Stimulated activated CD8-positive, alpha-beta memory T cell treated with anti-CD3 and anti-CD28 coated beads, Interleukin-15, amount 100 ng/mL, for 4 hours (primary cell): Measurements from ENCODE around the gene NPHP4.

ENCODE experiments used
- DNase-seq, 2 donors: peaks; one replicate each; pipeline ENCODE4 v3.0.0-alpha.2; 2020; ENCODE audit warnings: low read depth in 2 of 2

NPHP4 gene

DNA sequence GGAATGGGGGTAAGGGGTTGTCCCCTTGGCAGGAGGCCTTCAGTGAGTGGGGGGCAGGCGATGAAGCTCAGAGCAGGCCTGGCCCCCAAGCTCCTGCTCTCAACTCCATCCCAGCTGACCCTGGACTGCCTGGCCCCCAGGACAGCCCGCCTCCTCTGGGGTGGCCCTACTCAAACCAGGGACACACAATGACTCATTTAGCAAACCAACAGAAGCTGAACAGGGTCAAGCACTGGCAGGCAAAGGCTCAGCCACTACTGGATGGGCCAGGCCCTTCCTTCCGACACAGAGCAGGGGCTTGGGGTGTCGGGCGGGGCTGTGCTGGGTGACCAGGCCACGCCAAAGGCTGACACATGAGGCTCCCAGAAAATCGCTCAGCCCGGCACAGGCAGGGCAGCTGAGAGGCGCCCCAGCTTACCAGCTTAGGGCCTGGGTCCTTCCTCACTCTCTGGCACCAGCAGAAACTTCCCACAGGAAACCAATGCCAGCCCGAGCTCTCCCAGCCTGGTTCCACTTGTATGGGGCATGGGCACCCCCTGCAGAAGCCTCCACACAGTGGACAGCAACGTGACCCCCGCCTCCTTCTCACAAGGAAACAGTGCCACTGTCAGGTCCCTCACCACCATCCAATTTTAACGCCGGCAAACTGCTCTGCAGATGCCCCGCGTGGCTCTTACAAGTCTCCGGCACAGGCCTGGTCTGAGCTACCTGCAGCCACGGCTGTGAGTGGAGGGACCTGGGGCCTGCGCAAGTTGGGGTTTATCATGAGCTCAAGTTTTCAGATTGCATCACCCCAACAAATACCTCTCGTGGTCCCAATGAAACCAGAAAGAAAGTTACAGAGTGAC is 114.3 kb downstream of the NPHP4 start:
- DNase-seq = no peak

DNA sequence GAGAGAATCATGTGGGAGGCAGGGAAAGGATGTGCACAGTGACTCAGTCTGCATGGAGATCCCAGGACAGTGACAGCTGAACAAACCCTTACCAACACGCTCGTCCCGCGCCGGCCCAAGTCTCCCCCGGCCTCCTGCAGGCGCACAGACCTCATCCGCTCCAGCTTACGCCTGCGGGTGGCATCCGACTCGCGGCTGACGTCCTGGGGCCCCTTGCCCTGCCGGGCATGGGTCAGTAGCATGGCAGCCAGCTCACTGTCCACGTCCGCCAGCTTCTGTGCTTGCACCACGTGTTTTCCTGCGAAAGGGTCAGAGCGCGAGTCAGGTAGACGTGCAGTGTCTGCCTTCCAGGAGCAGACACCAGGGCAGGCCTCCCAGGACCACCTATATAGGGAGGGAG is 115.2 kb downstream of the NPHP4 start:
- no peak for DNase-seq

DNA sequence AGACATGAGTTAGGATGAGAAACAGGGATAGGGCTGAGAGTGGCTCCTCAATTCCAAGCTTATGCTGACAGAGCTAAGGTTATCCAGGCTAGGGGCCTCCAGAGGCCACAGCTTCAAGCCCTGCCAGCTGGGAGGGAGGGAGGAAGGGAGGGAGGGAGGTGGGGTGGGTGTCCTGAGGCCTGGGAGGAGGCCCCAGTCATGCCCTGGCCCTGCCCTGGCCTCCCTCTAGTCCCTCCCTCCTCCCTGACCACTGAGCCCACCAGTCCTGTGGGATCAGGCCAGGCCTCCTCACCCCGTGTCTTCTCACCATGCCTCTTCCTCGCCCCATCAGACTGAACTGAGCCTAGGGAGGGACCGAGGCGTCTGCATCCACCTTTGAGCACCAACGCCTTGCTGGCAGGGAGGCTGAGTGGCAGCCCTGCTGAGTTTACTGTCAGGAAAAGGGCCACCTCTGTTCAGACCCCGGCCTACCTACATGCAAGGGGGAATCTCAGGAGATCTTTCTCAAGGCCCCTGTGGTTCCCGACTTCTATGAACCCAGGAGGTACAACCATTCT is 116.1 kb downstream of the NPHP4 start:
- no peak for DNase-seq

DNA sequence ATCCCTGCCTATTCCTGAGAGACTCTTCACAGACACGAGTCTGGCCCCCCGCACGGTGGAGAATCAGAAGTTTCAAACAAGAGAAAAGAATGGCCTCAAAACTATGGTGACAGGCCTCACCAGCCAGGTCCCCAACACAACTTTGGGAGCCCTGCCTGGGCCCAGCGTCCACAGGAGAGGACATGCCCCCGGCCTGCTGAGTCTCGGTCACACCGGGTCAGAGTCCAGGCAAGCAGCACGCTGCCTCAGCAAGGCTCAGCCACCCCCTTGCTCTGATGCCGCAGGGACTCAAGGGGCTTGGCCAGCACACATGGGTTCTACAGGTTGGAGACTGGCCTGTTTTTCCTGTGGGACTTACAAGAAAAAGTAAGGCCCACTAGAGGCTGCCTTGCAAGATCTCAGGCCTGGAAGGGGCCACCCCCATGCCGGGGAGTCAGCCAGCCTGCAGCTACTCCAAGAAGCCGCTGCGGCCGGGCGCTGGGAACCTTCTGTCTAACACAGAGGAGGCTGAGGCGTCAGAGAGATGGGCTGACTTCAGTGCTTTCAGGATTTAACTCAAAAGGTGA is 116.8 kb downstream of the NPHP4 start:
- no peak for DNase-seq

DNA sequence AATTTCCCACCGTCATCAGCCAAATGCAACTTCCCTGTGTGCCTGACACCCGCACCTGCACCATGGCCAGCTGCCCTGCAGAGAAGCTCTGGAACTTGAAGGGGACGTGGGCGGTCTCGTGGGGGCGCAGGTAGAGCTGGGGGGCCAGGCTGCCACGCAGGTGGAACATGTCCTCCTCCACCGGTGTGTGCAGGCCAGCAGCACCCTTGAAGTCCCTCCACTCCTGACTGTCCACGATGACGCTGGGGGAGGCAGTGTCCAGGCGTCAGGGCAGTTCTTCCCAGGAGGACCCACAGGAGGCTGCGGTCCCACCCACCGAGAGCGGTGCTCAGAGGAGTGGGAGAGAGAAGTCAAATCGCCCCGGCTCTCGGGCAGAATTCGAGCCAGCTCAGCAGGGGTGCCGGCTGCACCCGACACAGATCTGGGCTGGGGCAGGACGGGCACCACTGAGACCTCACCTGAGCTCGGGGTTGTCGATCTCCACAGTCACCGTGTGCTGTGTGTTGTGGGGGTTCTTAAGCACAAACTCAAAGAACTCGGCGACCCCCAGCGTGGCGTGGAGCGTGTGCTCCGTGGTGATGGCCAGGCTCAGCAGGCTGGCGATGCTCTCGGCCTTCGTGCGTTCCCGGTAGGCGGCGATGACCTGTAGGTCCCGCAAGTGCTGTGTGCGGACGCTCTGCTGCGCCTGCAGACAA is 117.7 kb downstream of the NPHP4 start:
- DNase-seq = no peak

DNA sequence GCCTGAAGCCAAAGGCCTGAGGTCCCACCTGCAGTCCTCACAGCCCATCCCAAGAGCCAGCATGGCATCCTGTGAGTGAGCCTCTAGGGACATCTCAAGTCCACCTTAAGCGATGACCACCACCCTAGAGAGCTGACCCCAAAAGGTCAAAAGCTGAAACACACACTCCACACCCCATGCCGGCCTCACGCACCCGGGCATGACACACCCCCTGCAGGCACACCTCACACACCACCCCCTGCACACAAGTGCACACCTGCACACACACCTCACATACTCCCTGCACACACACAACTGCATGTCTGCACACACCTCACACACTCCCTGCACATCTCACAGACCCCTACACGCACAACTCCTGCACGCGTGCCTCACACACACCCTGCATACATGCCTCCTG is 118.7 kb downstream of the NPHP4 start:
- no peak for DNase-seq

DNA sequence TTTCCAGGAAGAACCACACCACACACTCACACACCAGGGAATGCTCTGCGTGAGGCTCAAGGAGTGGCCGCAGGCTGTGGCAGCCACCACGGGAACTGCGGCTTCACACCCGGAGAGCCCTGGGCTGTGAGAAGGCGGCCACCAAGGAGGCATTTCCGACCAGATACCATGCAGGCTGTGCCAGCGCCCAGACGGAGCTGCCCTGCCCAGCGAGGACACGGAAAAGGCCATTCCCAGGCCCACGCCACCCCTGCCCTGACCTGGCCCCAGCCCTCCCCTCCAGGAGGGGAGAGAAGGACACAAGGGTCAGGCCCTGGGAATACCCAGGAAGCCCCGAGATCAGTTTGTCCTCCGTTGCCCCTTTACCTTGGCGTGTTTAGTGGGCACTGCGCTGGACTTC is 119.3 kb downstream of the NPHP4 start:
- DNase-seq = no peak

DNA sequence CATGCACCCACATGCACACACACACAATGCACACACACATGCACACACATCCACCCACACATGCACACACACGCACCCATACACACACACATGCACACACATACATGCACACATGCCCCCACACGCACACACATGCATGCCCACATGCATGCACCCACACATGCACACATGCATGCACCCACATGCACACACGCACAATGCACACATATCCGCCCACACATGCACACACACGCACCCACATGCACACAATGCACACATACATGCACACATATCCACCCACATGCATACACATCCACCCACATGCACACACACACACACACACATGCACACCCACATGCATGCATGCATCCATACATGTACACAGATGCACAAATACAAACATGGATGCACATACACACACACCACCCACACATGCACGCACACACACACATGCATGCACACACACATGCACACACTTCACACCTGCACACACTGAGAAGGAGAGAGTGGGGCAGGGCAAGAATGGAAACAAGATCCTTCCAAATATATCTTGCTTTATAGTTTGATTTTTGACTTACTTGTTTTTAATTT is 123.2 kb downstream of the NPHP4 start:
- DNase-seq = no peak

DNA sequence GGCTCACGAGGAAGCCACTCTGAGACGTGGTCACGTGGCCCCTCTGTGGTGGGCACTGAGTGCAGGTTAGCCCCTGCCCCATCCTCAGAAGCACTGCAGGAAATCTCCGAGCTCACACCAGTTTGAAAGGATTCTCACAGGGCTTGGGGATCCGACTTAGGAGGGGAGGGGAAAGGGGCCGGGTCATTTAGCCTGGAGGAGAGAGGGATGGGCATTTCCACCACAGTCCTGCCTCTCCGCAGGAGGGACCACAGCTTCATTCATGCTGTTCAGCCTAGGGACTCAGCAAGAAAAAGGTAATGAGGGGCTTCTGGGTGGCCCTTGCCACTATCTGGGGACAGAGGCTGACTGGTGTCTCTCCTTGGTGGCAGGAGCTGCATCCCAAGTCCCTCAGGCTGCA is 126.5 kb downstream of the NPHP4 start:
- no peak for DNase-seq

DNA sequence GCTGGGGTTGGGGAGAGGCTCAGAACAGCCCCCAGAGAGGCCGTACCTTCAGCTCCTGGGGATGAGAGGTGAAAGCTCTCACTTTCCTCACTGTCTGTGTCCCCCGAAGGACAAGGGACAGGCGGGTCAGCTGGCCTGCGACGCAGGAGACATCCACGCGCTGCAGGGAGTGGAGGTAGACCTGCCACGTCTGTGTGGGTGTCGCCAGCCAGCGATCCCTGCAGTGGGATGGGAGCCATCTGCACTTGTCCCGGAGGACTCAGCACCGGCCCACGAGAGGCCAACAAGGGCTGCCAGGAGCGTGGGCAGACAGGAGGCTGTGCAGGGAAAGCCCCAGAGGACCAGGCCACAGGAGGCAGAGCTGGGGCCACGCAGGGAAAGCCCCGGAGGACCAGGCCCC is 127.2 kb downstream of the NPHP4 start:
- no peak for DNase-seq

DNA sequence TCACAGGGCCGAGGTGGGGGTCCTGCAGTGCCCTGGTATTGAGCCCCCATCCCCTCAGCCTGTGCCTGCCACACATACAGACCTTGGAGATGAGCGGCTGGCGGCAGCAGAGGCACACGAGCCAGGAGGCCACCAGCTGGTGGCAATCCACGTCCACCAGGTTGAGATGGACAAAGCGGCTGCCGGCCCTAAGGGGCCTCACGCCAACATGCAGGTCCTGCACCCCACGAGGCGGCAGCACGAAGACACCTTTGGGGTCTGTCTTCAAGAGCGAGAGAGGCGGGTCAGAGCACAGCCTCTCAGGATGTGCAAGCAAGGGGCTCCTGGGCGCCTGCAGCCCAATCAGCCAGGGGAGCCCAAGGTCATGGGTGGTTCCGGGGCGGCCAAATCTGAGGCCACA is 128.0 kb downstream of the NPHP4 start:
- DNase-seq = no peak

DNA sequence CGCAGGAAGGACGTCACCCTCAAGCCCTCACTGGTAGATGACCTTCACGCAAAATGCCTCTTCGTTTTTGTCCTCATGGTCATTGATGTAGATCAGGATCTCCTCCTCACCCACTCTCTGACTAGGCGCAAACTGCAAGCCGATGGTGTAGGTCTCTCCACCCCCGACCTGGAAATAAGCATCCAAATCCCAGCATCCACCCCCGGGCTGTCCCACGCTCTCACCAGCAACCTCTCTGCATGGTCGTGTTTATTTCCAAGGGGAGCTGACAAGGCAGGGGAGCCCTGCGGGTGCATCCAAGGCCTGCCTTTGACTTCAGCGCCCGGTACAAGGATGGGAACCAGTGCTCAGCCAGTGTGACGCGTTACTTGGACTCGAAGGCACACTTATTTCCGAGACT is 129.0 kb downstream of the NPHP4 start:
- DNase-seq = no peak

DNA sequence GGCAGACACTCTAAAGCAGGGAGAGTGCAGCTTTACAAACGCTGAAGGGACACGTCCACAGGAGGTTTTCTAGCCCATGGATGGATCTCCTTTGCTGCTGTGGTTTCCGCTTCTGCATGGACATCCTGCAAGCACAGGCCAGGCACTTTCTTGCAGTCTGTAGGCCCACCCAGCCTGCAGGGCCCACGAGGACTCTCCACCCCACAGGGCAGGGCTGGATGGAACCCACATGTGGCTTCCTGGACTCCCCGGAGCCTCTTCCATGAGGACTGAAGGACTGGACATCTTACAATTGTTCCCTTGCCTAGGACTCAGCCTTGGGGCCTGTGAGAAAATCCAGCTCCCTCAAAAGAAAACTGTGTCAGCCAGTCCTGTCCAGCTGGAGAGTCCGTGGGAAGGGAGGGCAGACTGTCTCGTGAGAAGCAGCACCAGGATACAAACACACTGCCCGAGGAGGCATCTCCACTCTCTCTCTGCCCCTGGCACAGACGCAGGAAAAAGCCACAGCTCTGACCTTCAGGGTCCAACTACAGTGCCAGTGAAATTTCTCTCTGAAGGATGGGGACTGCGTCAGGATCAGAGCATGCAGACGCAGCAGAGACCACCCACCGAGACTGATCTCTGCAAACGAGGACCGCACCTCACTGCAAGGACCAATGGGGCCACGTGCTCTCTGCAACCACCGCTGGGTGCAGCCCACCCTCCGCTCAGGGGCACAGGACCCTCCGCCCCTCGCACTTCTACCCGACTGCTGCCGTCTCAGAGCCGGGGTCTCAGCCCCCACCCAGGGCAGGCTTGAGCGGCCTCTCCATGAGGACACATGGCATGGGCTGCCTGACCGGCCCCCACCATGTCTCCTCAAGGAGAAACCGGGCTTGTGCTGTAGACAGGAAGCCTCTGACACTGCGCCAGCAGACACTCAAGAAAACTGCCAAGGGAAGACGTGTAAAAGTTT is 130.1 kb downstream of the NPHP4 start:
- DNase-seq = no peak

DNA sequence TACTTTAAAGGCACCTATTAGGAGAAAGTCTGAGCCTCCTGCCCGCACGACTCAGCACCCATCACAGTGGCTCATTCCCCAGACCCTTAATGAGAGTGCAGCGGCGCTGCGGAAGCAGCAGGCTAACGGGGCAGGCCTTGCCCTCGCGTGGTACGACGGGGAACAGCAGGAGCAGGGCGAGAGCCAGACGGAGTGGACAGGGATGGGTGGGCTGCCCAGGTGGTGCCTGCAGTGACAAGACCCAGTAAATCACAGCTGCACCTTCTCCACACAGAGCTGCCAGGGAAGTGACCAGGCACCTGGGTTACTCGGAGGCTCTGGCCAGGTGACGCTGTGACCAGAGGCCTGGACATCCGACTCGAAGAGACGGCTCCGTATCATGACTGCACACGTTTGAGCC is 131.9 kb downstream of the NPHP4 start:
- no peak for DNase-seq

DNA sequence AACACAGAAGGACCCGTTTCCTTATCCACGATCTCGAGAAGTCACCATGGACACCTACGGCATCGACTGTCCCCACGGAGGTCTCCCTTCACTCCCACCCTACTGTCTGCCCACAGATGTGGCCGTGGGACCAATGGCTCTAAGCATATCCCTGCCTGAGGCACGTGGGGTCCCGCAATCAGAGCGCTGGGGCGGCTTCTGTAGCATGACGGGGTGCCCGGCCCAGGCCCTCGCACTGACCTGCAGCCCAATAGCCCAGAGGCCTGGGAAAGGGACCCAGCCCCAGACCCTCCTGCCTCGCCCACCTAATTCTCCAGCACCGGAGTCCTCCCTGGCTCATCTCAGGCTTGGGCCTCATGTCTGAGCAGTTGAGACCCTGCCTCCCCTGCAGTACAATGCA is 132.5 kb downstream of the NPHP4 start:
- DNase-seq = no peak

DNA sequence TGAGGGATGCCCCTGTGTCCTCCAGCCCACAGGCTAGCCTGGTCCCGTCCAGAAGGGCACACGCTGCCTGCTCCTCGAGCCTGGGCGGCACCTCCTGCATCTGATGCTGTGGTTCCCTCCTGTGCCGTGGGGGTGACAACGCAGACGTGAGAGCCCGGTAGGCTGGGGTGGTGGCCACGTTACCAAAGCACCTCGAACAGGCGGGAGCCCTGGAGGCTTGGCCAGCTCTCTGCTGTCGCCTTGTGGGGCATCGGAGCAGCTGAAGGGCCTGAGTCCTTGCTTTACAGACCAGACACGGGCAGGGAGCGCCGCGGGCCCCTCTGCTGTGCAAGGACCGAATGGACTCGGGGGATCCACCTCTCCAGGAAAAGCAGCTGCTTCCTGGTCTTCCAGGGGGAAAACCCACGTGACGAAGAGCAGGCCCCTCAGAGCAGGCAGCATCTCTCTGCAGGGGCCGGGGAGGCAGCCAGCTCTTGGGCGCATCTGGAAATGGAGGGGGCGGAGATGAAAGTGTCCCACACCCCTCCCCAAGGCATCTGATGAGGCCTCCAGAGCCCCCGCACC is 133.3 kb downstream of the NPHP4 start:
- no peak for DNase-seq

DNA sequence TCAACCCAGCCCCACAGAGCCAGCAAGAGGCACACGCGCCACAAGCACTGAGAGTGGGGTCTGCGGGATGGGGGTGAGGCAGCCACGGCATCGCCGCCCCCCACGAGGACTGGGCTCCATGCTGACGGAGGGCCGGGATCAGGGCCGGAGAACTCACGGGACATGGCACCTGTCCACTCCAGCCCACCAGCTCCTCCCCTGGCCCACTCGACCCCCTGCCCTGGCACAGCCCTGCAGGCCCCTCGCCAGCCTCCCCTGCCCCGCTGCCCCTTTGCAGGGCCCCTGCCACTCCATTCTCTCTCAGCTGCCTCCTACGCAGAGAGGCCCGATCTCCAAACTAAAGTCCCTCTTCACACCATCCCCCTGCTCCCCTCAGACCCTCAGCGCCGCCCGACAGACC is 134.0 kb downstream of the NPHP4 start:
- no peak for DNase-seq

DNA sequence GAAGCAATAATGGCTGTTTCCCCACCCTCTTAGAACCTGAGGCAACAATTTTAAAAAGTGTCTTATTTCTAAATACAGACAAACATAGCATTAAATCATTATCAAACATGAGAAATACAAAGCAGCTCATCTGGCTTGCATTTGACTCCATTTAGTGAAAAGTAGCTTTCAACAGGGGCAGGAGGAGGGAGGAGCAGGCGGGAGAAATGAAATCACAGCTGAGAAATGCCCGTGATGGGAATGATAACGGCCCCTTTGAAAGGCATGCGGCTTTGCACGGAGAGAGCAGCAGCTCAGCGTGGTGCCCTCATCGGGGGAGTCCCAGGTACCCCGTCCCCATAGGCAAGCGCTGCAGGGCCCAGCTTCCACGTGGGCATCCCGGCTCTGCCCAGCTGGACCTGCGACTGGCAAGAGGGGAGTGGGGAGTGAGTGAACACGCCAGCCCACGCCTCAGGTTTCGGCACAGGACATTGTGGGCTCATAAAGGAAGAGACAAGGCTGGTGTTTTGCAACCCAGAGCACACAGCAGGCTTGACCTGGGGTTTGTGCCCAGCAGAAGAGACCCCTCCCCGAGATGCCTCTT is 134.6 kb downstream of the NPHP4 start:
- no peak for DNase-seq

DNA sequence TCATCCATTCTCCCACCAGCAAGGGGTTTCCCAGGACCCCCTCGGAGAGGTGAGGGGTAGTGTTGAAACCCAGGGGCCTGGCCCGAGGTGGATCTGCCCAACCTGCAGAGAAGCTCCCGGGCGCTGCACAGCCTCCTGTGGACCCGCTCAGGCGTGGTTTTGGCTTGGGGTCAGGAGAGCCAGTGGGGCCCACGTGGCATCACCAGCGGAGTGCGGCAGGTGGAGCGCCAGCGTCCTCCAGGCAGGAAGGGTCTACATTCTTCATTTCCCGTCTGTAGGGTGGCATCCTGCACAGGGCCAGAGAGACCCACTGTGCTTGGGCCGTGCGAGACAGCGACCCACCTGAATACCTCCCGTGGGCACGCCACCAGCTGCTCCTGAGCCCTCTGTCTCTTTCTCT is 135.2 kb downstream of the NPHP4 start:
- DNase-seq = no peak

DNA sequence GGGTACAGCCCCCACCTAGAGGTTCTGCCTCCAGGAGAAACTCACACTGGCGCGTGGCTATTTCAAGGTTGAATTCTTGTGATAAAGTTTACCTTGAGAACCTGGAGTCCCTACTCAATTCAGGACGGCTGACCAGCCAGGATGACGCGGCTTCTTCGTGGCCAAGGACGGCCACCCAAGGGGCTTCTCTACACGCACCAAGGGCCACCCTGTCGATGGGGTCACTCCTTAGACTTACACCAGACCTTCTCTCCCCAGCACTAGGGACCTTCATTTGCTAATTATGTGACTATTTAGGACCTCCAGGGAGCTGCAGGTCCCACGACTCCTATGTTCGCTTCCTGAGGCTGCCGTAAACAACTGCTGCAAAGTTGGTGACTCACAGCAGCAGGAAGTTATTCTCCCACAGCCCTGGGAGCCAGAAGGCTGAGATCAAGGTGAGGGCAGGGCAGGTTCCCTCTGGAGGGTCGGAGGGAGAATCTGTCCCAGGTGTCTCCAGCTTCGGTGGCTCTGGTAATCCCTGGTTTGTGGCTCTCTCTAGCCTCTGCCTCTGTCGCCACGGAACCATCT is 135.9 kb downstream of the NPHP4 start:
- DNase-seq = no peak
